Measurements from ENCODE around the gene LEUTX. TPM values are rescaled to one million over a fixed set of nuclear protein-coding genes. Genes with fewer than 3 reads are reported as not detected.

Gene LEUTX, protein sequence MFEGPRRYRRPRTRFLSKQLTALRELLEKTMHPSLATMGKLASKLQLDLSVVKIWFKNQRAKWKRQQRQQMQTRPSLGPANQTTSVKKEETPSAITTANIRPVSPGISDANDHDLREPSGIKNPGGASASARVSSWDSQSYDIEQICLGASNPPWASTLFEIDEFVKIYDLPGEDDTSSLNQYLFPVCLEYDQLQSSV
- not detected in 2 replicates for total RNA-seq

DNA sequence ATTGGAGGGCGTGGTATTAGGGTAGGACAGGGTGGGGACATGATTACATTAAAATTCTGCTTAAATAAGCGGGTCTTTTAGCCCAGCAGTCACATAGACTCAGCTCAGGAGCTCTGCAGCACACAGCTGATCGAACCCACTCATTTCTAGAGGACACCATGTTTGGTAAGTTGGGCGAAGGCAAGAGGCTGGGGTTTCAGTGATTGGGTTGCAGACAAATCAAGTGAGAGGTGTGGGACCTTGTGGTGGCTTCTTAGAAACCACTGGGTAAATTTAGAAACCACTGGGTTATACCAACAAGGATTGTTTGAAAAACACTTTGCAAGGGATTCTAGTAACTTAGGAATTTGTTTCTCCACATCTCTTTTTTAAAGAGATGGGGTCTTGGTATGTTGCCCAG lies at the start of gene LEUTX:
TSS of gene LEUTX (plus strand) at position 92 of the 400 bp plus-strand sequence. CDS start at position 159, 67 bp downstream.

GRCh38 chr19:39737891-39738290 lies 40.8 kb upstream of the LEUTX start, which contains the start of gene CLC:
TSS of gene CLC (minus strand) at chr19:39738029. CDS start at chr19:39737952, 77 bp downstream.

DNA sequence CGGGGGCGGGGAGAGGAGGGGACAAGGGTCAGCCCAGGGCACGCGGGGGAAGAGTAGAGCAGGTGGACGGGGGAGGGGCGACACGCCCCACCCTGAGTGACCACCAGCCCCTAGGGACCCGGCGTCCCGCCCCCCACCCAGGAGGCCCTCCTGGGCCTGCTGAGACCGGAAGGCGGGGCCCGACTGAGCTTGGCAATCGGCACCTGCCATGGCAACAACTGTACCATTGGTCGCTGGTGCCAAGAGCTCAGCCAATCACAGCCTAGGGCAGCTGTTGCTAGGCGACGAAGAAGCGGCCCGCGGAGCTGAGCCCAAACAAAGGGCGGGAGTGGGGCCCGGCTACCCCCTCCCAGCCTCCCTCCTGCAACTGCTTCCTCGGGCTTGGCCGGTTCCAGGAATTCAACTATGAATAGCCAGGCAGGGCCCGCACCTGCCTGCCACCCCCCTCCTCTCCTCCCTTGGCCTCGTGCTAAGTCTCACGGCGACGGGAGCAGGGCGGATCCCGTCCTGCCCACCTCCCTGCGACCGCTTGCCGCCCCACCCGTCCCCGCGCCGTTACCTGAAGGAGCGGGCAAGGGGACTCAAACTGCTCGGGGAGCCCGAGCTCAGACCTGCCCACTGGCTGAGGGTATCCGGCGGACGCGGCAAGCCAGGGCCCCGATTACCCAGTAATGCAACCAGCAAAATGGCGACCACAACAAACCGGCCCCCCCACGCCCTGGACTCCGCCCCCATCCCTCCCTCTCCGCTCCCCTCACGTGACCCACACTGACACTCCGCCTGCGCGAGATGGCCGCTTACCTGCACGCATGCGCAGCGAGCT lies 55.0 kb downstream of the LEUTX start, which contains the start of gene DYRK1B:
TSS of gene DYRK1B (minus strand) at position 699 of the 823 bp plus-strand sequence. CDS start 2,295 bp downstream, outside the sequence.

Other genes starting within 250 kb of the LEUTX start
- gene EID2B, start 246.0 kb upstream of the LEUTX start, total RNA-seq, result 1.0 and 2.2 TPM in 2 replicates
- gene EID2, start 238.7 kb upstream of the LEUTX start, total RNA-seq, result 9.4 and 17.2 TPM in 2 replicates
- gene LGALS13, start 176.3 kb upstream of the LEUTX start, total RNA-seq, result not detected in 2 replicates
- not detected in 2 replicates for gene LGALS16, start 122.9 kb upstream of the LEUTX start, total RNA-seq
- not detected in 2 replicates for gene LGALS14, start 74.4 kb upstream of the LEUTX start, total RNA-seq
- not detected in 2 replicates for gene CLC, start 40.8 kb upstream of the LEUTX start, total RNA-seq
- 17.3 and 18.2 TPM in 2 replicates for gene DYRK1B, start 55.3 kb downstream of the LEUTX start, total RNA-seq
- gene FBL, start 67.5 kb downstream of the LEUTX start, total RNA-seq, result 98.4 and 142 TPM in 2 replicates
- 0.17 TPM in 1 of 2 replicates, not detected in the other for gene FCGBP, start 155.8 kb downstream of the LEUTX start, total RNA-seq
- gene PSMC4, start 192.3 kb downstream of the LEUTX start, total RNA-seq, result 66.0 and 86.1 TPM in 2 replicates
- 1.0 and 1.9 TPM in 2 replicates for gene ZNF546, start 218.2 kb downstream of the LEUTX start, total RNA-seq

Data from pericardium fibroblast (primary cell).